Liver (tissue), 3 donors: ENCODE measurements around the gene ILDR1.

Experiments used
- SP1 ChIP-seq: IDR thresholded peaks from 2 replicates; pipeline ENCODE4 v1.6.1; 2018; ENCODE audit warnings: antibody characterized with exemption, mild to moderate bottlenecking
- TAF1 ChIP-seq: conservative IDR thresholded peaks from 2 replicates; pipeline ENCODE4 v1.6.1; 2016; ENCODE audit warnings: antibody characterized with exemption, mild to moderate bottlenecking
- TF ChIP-seq, protein P1 (sequence below): fragments of 150-350 bp; IDR thresholded peaks from 2 replicates; pipeline ENCODE4 v1.5.1; 2017; ENCODE audit warnings: improper control_type of control experiment, low read depth, low read length; ENCODE audit not compliant: missing input control
- donor health status: healthy.
- donor health status: healthy.

DNA sequence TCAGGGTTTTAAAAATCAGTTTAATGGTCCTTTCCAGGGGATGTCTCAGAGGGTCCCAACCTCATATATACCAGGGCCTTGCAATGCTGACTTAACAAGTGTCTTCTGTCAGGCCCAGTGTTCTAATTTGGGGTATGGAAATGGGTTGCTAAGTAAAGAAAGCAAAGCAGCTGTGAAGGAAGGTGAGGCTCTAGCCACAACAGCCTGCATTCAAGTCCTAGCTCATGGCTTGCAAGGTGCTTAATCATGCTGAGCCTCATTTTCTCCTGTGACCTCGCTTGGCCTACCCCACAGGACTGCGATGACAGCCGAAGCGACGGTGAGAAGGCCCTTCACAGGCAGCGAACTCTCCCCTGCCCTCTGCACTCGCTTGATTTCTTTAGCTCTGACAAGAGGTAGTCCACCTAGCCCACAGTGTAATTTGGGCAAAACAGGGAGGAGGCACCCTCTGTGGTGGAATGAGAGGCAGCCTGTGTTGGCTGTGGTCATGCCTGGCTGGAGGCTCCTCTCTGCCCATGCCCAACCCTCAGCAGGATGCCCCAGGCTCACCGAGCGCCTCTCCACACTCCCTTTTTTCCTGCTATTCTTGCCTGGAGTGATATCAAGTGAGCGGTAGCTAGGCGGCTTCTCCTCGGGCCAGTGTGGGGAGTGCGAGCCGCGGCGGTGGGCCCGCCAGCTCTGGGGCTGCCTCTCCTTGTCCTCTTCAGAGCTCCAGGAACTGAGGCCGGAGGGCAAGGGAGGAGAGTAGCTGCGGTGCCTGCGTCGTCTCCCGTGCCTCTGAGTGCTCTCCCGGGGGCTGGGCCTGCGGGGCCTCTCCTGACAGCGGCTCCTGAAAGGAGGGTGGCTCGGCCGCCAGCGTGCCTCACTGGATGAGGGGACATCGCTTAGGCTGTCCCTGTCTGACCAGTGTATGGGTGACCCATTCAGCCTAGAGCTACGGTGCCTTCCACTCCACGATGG is 29.2 kb downstream of the ILDR1 start:
- TF ChIP-seq, protein P1, sequence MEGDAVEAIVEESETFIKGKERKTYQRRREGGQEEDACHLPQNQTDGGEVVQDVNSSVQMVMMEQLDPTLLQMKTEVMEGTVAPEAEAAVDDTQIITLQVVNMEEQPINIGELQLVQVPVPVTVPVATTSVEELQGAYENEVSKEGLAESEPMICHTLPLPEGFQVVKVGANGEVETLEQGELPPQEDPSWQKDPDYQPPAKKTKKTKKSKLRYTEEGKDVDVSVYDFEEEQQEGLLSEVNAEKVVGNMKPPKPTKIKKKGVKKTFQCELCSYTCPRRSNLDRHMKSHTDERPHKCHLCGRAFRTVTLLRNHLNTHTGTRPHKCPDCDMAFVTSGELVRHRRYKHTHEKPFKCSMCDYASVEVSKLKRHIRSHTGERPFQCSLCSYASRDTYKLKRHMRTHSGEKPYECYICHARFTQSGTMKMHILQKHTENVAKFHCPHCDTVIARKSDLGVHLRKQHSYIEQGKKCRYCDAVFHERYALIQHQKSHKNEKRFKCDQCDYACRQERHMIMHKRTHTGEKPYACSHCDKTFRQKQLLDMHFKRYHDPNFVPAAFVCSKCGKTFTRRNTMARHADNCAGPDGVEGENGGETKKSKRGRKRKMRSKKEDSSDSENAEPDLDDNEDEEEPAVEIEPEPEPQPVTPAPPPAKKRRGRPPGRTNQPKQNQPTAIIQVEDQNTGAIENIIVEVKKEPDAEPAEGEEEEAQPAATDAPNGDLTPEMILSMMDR: no peak
- TF ChIP-seq TAF1: no peak
- no peak for TF ChIP-seq SP1
